ENCODE measurements around the gene NMU. TPM values are rescaled to one million over a fixed set of nuclear protein-coding genes. Genes with fewer than 3 reads are reported as not detected.

NMU gene
- total and polyA plus RNA-seq, 2 of the 4 experiments (the other 2 are of a cell fraction), result not detected

- in situ Hi-C loops (cut with MboI; ENCODE audit: low sequenced_read_pairs) (no loop called here), intact Hi-C loops (cut with micrococcal nuclease) (no loop called here), dilution Hi-C loops (cut with HindIII; ENCODE audit: low sequenced_read_pairs, unreplicated experiment) (no loop called here)
- Histone ChIP-seq H2AFZ (replicated peaks; ENCODE audit: low read length, poor library complexity) (no peak overlapping the region), H3K79me1 (ENCODE audit: low read depth in 1 of 2, low read length in 2 of 2) (no peaks in the 10 kb centered on the region), H4K8ac (ENCODE audit: low read depth in 2 of 2, low read length in 2 of 2) (no peak overlapping the region), H4K91ac (ENCODE audit: insufficient read depth, low read depth, low read length) (no peak overlapping the region), H3K18ac (ENCODE audit: low read depth, low read length) (no peak overlapping the region), H2BK5ac (ENCODE audit: low read depth, low read length, poor library complexity, severe bottlenecking) (no peak overlapping the region), H4K5ac (ENCODE audit: low read depth, low read length) (no peak overlapping the region), H2BK120ac (ENCODE audit: low read depth, low read length) (no peak overlapping the region), H3K14ac (replicated peaks; ENCODE audit: low read depth, low read length) (no peak overlapping the region), H2AK9ac (replicated peaks; ENCODE audit: low read depth, low read length, poor library complexity) (no peak overlapping the region), H4K20me1 (ENCODE audit: insufficient read depth, low read length) (no peaks in the 10 kb centered on the region), H3K9ac (ENCODE audit: low read depth, low read length) (no peak overlapping the region), H3K27me3 (ENCODE audit: control insufficient read depth, insufficient read depth, low read length) (no peaks in the 10 kb centered on the region; the same call in 1 of the 2 replicates), H2AK5ac (ENCODE audit: low read depth, low read length) (no peak overlapping the region), H3K9me3 (ENCODE audit: control insufficient read depth, insufficient read depth, low read length) (no peaks in the 10 kb centered on the region), H3K4me2 (ENCODE audit: low read depth, low read length) (no peak overlapping the region), H3K9me1 (ENCODE audit: insufficient read depth, low read length) (no peaks in the 10 kb centered on the region), H3K23ac (ENCODE audit: low read depth, low read length) (no peak overlapping the region), H3K56ac (ENCODE audit: extremely low read depth, insufficient read depth, low read length) (no peak overlapping the region), H3K36me3 (ENCODE audit: control insufficient read depth, insufficient read depth, low read length) (no peaks in the 10 kb centered on the region), H2BK15ac (ENCODE audit: low read depth, low read length) (no peak overlapping the region), H2BK20ac (ENCODE audit: low read depth, low read length) (no peak overlapping the region), H3K4ac (ENCODE audit: low read depth, low read length) (no peak overlapping the region), H3K27ac (ENCODE audit: insufficient read depth, low read length) (no peak overlapping the region), H3K4me3 (ENCODE audit: insufficient read depth, low read depth, low read length) (no peak overlapping the region), H3K4me1 (ENCODE audit: control insufficient read depth, insufficient read depth, low read length) (no peaks in the 10 kb centered on the region)
- no peak for TF ChIP-seq SMC3 (IDR thresholded peaks at IDR 0.05; ENCODE audit: low read depth, low read length)
- TF ChIP-seq RCOR1 (IDR thresholded peaks at IDR 0.05; ENCODE audit: insufficient replicate concordance, low read length), result no peak
- TF ChIP-seq NFE2L2 (IDR thresholded peaks at IDR 0.05; ENCODE audit: low read depth, low read length), result no peak
- TF ChIP-seq USF2 (IDR thresholded peaks at IDR 0.05; ENCODE audit: low read depth, low read length), result no peak
- no peak for TF ChIP-seq BHLHE40 (IDR thresholded peaks at IDR 0.05; ENCODE audit: low read depth, low read length)
- no peak for TF ChIP-seq FOS (IDR thresholded peaks at IDR 0.05; ENCODE audit: low read depth, low read length)
- TF ChIP-seq CEBPB (IDR thresholded peaks at IDR 0.05; ENCODE audit: low read depth, low read length), result no peak
- TF ChIP-seq MXI1 (IDR thresholded peaks at IDR 0.05; ENCODE audit: borderline replicate concordance, low read depth, low read length), result no peak
- TF ChIP-seq CTCF (conservative IDR thresholded peaks at IDR 0.05; ENCODE audit: low read depth, low read length), result no peak
- TF ChIP-seq MAFK (IDR thresholded peaks at IDR 0.05; ENCODE audit: low read depth, low read length), result no peak
- no peak for TF ChIP-seq RFX5 (IDR thresholded peaks at IDR 0.05; ENCODE audit: low read depth, low read length)
- TF ChIP-seq ELK1 (IDR thresholded peaks at IDR 0.05; ENCODE audit: borderline replicate concordance, low read depth, low read length), result no peak
- no peak for TF ChIP-seq CHD1 (IDR thresholded peaks at IDR 0.05; ENCODE audit: low read depth, low read length)
- TF ChIP-seq RAD21 (IDR thresholded peaks at IDR 0.05; ENCODE audit: low read length), result no peak
- TF ChIP-seq POLR2A (IDR thresholded peaks at IDR 0.05; ENCODE audit: low read depth, low read length), result no peak
- CTCF ChIA-PET, result interaction anchor here (0.6 kb wide), 1 partner anchor 29 kb away, joined by 3 read pairs; no protein-coding TSS in a partner anchor
- POLR2A ChIA-PET (ENCODE audit: unreplicated experiment), result no interaction called here
- BruUV-seq (replicated peaks), result no TSS peak
- DNase-seq, result no peak
- no peak for ATAC-seq (ENCODE audit: low read depth)
Measured at GRCh38 chr4:55600640-55601039, 35.5 kb downstream of the NMU start.
